K562 (cell line): ENCODE measurements around the gene CACNA2D4. TPM values are rescaled to one million over a fixed set of nuclear protein-coding genes. Genes with fewer than 3 reads are reported as not detected.

ENCODE experiments used
- ATAC-seq: fragments of 200-7000 bp; cut with Tn5 transposase; 3 replicates; pipeline ENCODE4 v1.9.1; 2020; ENCODE audit warnings: moderate library complexity
- BruUV-seq: library from RNA; stranded (reverse); fragments of 400-500 nt; replicated peaks from 2 replicates; lab custom pipeline; 2021; lab: Mats Ljungman, UMichigan
- CTCF ChIA-PET: fragments of 300-600 bp; formaldehyde crosslinking; extraction: SDS; loops from one replicate; lab custom pipeline; 2021; ENCODE audit warnings: low intra/inter-chr PET ratio; lab: Yijun Ruan, JAX
- POLR2A ChIA-PET: fragments of 300-600, 350-650 bp; sonication (Branson Sonifier 250); formaldehyde crosslinking; extraction: SDS; loops from one replicate; lab custom pipeline; 2021; ENCODE audit warnings: antibody characterized with exemption, inconsistent platforms; lab: Yijun Ruan, JAX
- DNase-seq, 4 experiments: peaks; one replicate each; pipeline versions ENCODE4 v3.0.0 to v3.0.0-alpha.2; 2011 to 2018; ENCODE audit warnings: low spot score in 3 of 4, mixed read lengths in 3 of 4; ENCODE audit errors: extremely low read depth in 1 of 4
- FAIRE-seq: peaks from 2 replicates; lab custom pipeline; 2011; peaks lifted over from hg19 to GRCh38; lab: Jason Lieb, UNC
- H2AFZ ChIP-seq: 2 replicates; pipeline ENCODE4 v1.6.0; 2011; ENCODE audit warnings: low read depth, low read length, control low read depth, inconsistent platforms
- H3K27ac ChIP-seq: fragments of 200-600 bp; 3 replicates; pipeline ENCODE4 v1.8.0; 2011; ENCODE audit warnings: low read depth, mild to moderate bottlenecking, control low read depth, inconsistent platforms, low read length, moderate library complexity, mixed read lengths; ENCODE audit errors: extremely low read depth
- H3K27me3 ChIP-seq, 2 experiments: fragments of 300-600 bp in 1 of 2; 2 replicates in 1 of 2; 3 replicates in 1 of 2; pipeline versions ENCODE4 v1.6.0 to v1.8.0; 2011; ENCODE audit warnings: inconsistent platforms in 2 of 2, low read length in 2 of 2, mild to moderate bottlenecking in 1 of 2, mixed read lengths in 1 of 2, moderate library complexity in 1 of 2; ENCODE audit not compliant: control insufficient read depth in 2 of 2, insufficient read depth in 2 of 2
- H3K36me3 ChIP-seq: fragments of 300-600 bp; 3 replicates; pipeline ENCODE4 v1.8.0; 2011; ENCODE audit warnings: mild to moderate bottlenecking, low read length, inconsistent platforms; ENCODE audit not compliant: control insufficient read depth, insufficient read depth
- H3K4me1 ChIP-seq, 2 experiments: fragments of 200-600 bp in 1 of 2; replicated peaks in 1 of 2; 2 replicates in 1 of 2; 3 replicates in 1 of 2; pipeline versions ENCODE4 v1.5.1 to v1.8.0; 2011; ENCODE audit warnings: inconsistent platforms in 2 of 2, low read length in 2 of 2, mild to moderate bottlenecking in 1 of 2, mixed read lengths in 1 of 2, moderate library complexity in 1 of 2; ENCODE audit not compliant: control insufficient read depth in 2 of 2, insufficient read depth in 2 of 2
- H3K4me2 ChIP-seq: 2 replicates; pipeline ENCODE4 v1.6.1; 2011; ENCODE audit warnings: low read length, control low read depth, inconsistent platforms, mixed read lengths; ENCODE audit not compliant: insufficient read depth
- H3K4me3 ChIP-seq: fragments of 200-600 bp; sonication (generic), shearing (Covaris generic); 2 replicates; pipeline ENCODE4 v1.5.1; 2016; ENCODE audit warnings: control low read depth, inconsistent platforms
- H3K79me2 ChIP-seq: fragments of 200-600 bp; 3 replicates; pipeline ENCODE4 v1.8.0; 2011; ENCODE audit warnings: low read length, inconsistent platforms; ENCODE audit not compliant: control insufficient read depth, insufficient read depth
- H3K9ac ChIP-seq, 2 experiments: 2 replicates each; pipeline versions ENCODE4 v1.6.0 to v1.6.1; 2011; ENCODE audit warnings: low read depth in 2 of 2, low read length in 2 of 2, control low read depth in 1 of 2, inconsistent platforms in 1 of 2, mild to moderate bottlenecking in 1 of 2, mixed read lengths in 1 of 2; ENCODE audit not compliant: insufficient read depth in 1 of 2
- H3K9me1 ChIP-seq: one replicate; pipeline ENCODE4 v1.6.0; 2011; ENCODE audit warnings: inconsistent platforms, mild to moderate bottlenecking, low read length, moderate library complexity; ENCODE audit not compliant: control insufficient read depth, insufficient read depth
- H3K9me3 ChIP-seq: replicated peaks from 2 replicates; pipeline ENCODE4 v1.5.1; 2011; ENCODE audit warnings: low read depth, low read length, inconsistent platforms; ENCODE audit not compliant: control insufficient read depth, insufficient read depth
- H4K20me1 ChIP-seq: replicated peaks from 2 replicates; pipeline ENCODE4 v1.6.1; 2011; ENCODE audit warnings: low read length, inconsistent platforms, mixed read lengths; ENCODE audit not compliant: control insufficient read depth, insufficient read depth
- CEBPB ChIP-seq: fragments of 450-650 bp; IDR thresholded peaks from 2 replicates; pipeline ENCODE4 v1.6.1; 2016; ENCODE audit warnings: missing genetic modification characterization, missing compliant biosample characterization
- DDX20 ChIP-seq: fragments of 450-650 bp; IDR thresholded peaks from 2 replicates; pipeline ENCODE4 v1.6.1; 2016; ENCODE audit warnings: missing genetic modification characterization, low read depth, mild to moderate bottlenecking, missing compliant biosample characterization, moderate library complexity
- E2F3 ChIP-seq: fragments of 250-450 bp; sonication (Bioruptor Pico); IDR thresholded peaks from 2 replicates; pipeline ENCODE4 v1.4.0; 2020; ENCODE audit warnings: mild to moderate bottlenecking
- ESRRB ChIP-seq: fragments of 250-450 bp; sonication (Bioruptor Pico); IDR thresholded peaks from 2 replicates; pipeline ENCODE4 v1.5.0; 2020; ENCODE audit warnings: mild to moderate bottlenecking, moderate library complexity, borderline replicate concordance
- ETV6 ChIP-seq, 3 experiments: fragments of 150-350 bp in 1 of 3; sonication (generic) in 1 of 3; formaldehyde crosslinking in 1 of 3; IDR thresholded peaks; 2 replicates each; pipeline versions ENCODE4 v1.6.1 to v1.8.0; 2014 to 2022; ENCODE audit warnings: borderline replicate concordance in 2 of 3, low read depth in 2 of 3, antibody characterized with exemption in 1 of 3, low read length in 1 of 3, mild to moderate bottlenecking in 1 of 3, missing genetic modification reagents in 1 of 3
- FOXP1 ChIP-seq: sonication (generic); formaldehyde crosslinking; IDR thresholded peaks from 2 replicates; pipeline ENCODE4 v1.8.0; 2022; ENCODE audit warnings: mild to moderate bottlenecking, missing genetic modification reagents
- HLTF ChIP-seq: fragments of 450-650 bp; IDR thresholded peaks from 2 replicates; pipeline ENCODE4 v1.6.1; 2016
- KAT2B ChIP-seq: IDR thresholded peaks from one replicate; pipeline ENCODE4 v1.6.1; 2012; ENCODE audit warnings: low read depth, mild to moderate bottlenecking, control low read depth, inconsistent platforms, low read length, moderate library complexity
- KDM1A ChIP-seq, 2 experiments: fragments of 450-650 bp; IDR thresholded peaks; 2 replicates each; pipeline ENCODE4 v1.6.1; 2016; ENCODE audit warnings: mild to moderate bottlenecking in 2 of 2
- NONO ChIP-seq, 2 experiments: fragments of 200-400 bp in 1 of 2; fragments of 450-650 bp in 1 of 2; formaldehyde crosslinking in 1 of 2; IDR thresholded peaks; 2 replicates each; pipeline ENCODE4 v1.6.1; 2017; ENCODE audit warnings: low read depth in 2 of 2, mild to moderate bottlenecking in 2 of 2, moderate library complexity in 2 of 2, low read length in 1 of 2
- TCF7 ChIP-seq: sonication (generic); IDR thresholded peaks from 2 replicates; pipeline ENCODE4 v1.6.1; 2016; ENCODE audit warnings: antibody characterized with exemption, borderline replicate concordance
- XRCC3 ChIP-seq: fragments of 450-650 bp; IDR thresholded peaks from 2 replicates; pipeline ENCODE4 v1.6.1; 2017; ENCODE audit warnings: mild to moderate bottlenecking, moderate library complexity
- ZC3H11A ChIP-seq: IDR thresholded peaks from 2 replicates; pipeline ENCODE4 v1.6.1; 2012; ENCODE audit warnings: low read depth, low read length, improper control_type of control experiment
- ZNF311 ChIP-seq: fragments of 250-450 bp; sonication (Bioruptor Pico); IDR thresholded peaks from 2 replicates; pipeline ENCODE4 v1.4.0; 2020; ENCODE audit warnings: mild to moderate bottlenecking, moderate library complexity
- ZNF589 ChIP-seq: fragments of 200-800 bp; sonication (Bioruptor generic); IDR thresholded peaks from 2 replicates; pipeline ENCODE4 v1.6.1; 2016; ENCODE audit warnings: low read depth, missing genetic modification characterization, missing compliant biosample characterization
- WGBS: fragments of 100-300 bp; shearing (Covaris generic); methylation state at CpG from one replicate; pipeline ENCODE4 v1.1.6; 2016; ENCODE audit warnings: low coverage, mixed read lengths; ENCODE audit not compliant: insufficient coverage; ENCODE audit errors: missing lambda C conversion rate; 5-methylcytosine and 5-hydroxymethylcytosine counted together
- in situ Hi-C: fragments of 300-500 bp; cut with MboI; formaldehyde crosslinking; loops from 4 replicates; pipeline ENCODE4 v1.15.0; 2018; ENCODE audit warnings: inconsistent platforms, mixed read lengths
- intact Hi-C: fragments of 100-400 bp; cut with micrococcal nuclease; formaldehyde crosslinking; loops from 2 replicates; pipeline ENCODE4 v1.14.2; 2022
- polyA plus RNA-seq, 8 experiments: library from polyadenylated mRNA; depleted of rRNA in 4 of 8; stranded (reverse) in 5 of 8; unstranded in 3 of 8; fragments of >200 nt; fragmentation: Nextera tagmentation in 2 of 8; fragmentation: Illumina TruSeq in 1 of 8; extraction: Ambion mirVana in 2 of 8; extraction: Trizol in 1 of 8; gene quantifications; 2 replicates each; pipeline versions ENCODE4 v1.2.1 to v1.2.3, GENCODE V29; 2011 to 2014; ENCODE audit warnings: inconsistent platforms in 1 of 8, missing spikeins in 1 of 8
- total RNA-seq, 7 experiments: library from RNA; depleted of rRNA in 6 of 7; stranded (reverse); fragments of >200 nt in 6 of 7; fragmentation: Illumina TruSeq in 2 of 7; extraction: Trizol in 2 of 7; gene quantifications; 2 replicates each; pipeline versions ENCODE4 v1.2.1 to v1.2.3, GENCODE V29; 2011 to 2021; ENCODE audit warnings: low replicate concordance in 1 of 7
- TF ChIP-seq, protein P1 (sequence below): sonication (generic); formaldehyde crosslinking; IDR thresholded peaks from 2 replicates; pipeline ENCODE4 v1.8.0; 2022; ENCODE audit warnings: missing genetic modification reagents, mild to moderate bottlenecking, moderate library complexity, borderline replicate concordance

The CACNA2D4 gene
- total and polyA plus RNA-seq, 9 of the 15 experiments (the other 6 are each of a cell fraction or from before 2014, with no cell fraction given), result 0.04 to 0.69 (median 0.40) TPM; not detected in 3

DNA sequence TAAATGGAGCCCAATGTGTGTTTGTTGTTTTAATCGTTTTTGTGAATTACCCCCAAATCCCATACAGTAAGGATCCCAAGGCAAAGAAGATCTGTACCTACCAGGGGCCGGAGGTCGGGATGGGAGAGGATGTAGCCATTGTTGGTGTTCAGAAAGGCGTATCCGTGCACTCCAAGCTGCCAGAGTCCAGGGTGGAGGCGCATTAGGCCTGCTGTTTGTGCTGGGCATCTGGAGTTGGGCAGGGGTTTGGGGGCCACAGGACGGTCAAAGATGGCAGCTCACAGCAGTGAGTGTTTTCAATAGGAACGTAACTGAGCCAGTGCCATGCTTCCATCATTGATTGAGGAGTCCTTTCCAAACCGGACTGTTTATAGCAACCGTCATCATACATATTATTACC, 40.2 kb downstream of the CACNA2D4 start:
- Histone ChIP-seq H3K4me3 (no peak overlapping the region), H3K9me3 (no peaks in the 10 kb centered on the region), H3K4me1 (peaks cover 5 to 8% of the 10 kb centered on the region in 2 experiments; a peak in 4 of 5 replicates), H3K27me3 (peaks cover 2 to 18% of the 10 kb centered on the region in 2 experiments; a peak in 3 of 5 replicates), H3K79me2 (no peaks in the 10 kb centered on the region)
- in situ Hi-C loops (no loop called here), intact Hi-C loops (no loop called here)
- ChIA-PET CTCF (no interaction called here), POLR2A (no interaction called here)
- BruUV-seq, result no TSS peak
- DNase-seq (no peak), FAIRE-seq (no peak), ATAC-seq (no peak)
- TF ChIP-seq HLTF, result no peak
- no peak for TF ChIP-seq ETV6 (IDR thresholded peaks at IDR 0.05; ENCODE audit: borderline replicate concordance in 1 of 2, low read depth in 2 of 2, low read length in 1 of 2)
- TF ChIP-seq ETV6 (CRISPR knock-in tag; IDR thresholded peaks at IDR 0.05; ENCODE audit: borderline replicate concordance), result no peak
- TF ChIP-seq KDM1A (IDR thresholded peaks at IDR 0.05), result no peak
- TF ChIP-seq, all 486 proteins: peak for 0
- Histone ChIP-seq H2AFZ (no peak overlapping the region), H3K9me1 (no peaks in the 10 kb centered on the region), H3K36me3 (no peaks in the 10 kb centered on the region), H3K9ac (no peak overlapping the region), H3K27ac (no peak overlapping the region), H4K20me1 (no peaks in the 10 kb centered on the region), H3K4me2 (no peak overlapping the region)
- WGBS, result 37% methylated on average over 10 of the region's 10 CpGs

DNA sequence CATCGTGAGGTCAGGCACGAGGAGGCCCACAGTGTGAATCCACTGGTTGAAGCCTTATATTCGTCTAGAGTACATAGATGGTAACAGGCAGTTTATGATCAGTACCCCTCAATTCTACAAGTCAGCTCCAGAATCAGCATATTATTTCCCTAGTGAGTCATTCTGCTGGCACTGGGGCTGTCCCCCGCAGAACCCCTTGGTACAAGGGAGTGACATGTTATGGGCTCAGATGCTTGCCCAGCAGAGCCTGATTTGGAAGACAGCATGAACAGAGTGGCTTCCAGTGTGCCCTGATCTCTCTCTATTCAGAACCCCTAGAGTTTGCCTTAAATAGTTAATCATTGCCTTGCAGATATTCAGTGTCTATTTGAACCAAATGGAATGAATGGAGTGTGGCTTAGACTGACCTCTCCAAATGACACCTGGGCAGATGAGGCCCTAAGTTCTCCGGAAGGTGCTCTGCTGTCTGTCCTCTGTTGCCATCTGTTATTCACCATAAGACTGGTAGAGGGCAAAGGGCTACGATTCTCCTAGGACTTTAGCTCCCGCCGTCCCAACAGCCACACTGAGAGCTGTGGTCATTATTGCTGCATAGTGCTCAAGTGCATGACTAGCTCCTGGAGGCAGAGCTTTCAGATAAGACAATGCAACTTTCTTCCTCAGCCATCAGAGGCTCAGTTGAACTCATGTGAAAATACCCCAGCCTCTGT, 41.1 kb downstream of the CACNA2D4 start:
- Histone ChIP-seq H3K9me3 (no peaks in the 10 kb centered on the region), H3K4me3 (no peak overlapping the region), H3K27ac (no peak overlapping the region), H3K9ac (no peak overlapping the region), H3K27me3 (peaks cover 2 to 15% of the 10 kb centered on the region in 2 experiments; a peak in 3 of 5 replicates), H3K79me2 (no peaks in the 10 kb centered on the region), H4K20me1 (no peaks in the 10 kb centered on the region; the same call in 1 of the 2 replicates), H3K4me1 (peaks cover 5% of the 10 kb centered on the region in 2 experiments; a peak in 4 of 5 replicates), H2AFZ (no peak overlapping the region), H3K36me3 (no peaks in the 10 kb centered on the region), H3K9me1 (no peaks in the 10 kb centered on the region), H3K4me2 (no peak overlapping the region)
- no TSS peak for BruUV-seq
- FAIRE-seq, result no peak
- intact Hi-C loops, result no loop called here
- POLR2A ChIA-PET, result no interaction called here
- CTCF ChIA-PET, result no interaction called here
- in situ Hi-C loops, result no loop called here
- DNase-seq, result no peak
- 6% methylated on average over 8 of the region's 8 CpGs for WGBS
- no peak for ATAC-seq
- no peak for TF ChIP-seq KAT2B
- TF ChIP-seq ZNF589 (CRISPR knock-in tag), result no peak
- TF ChIP-seq TCF7, result no peak
- TF ChIP-seq E2F3 (CRISPR knock-in tag), result no peak
- TF ChIP-seq CEBPB (tag), result no peak
- no peak for TF ChIP-seq ZC3H11A
- TF ChIP-seq ZNF311 (CRISPR knock-in tag), result no peak
- no peak for TF ChIP-seq ESRRB (CRISPR knock-in tag)
- TF ChIP-seq NONO (IDR thresholded peaks at IDR 0.05; ENCODE audit: low read depth in 2 of 2, low read length in 1 of 2), result no peak
- TF ChIP-seq FOXP1 (CRISPR knock-in tag), result no peak
- no peak for TF ChIP-seq DDX20
- TF ChIP-seq, protein P1, sequence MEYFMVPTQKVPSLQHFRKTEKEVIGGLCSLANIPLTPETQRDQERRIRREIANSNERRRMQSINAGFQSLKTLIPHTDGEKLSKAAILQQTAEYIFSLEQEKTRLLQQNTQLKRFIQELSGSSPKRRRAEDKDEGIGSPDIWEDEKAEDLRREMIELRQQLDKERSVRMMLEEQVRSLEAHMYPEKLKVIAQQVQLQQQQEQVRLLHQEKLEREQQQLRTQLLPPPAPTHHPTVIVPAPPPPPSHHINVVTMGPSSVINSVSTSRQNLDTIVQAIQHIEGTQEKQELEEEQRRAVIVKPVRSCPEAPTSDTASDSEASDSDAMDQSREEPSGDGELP (CRISPR knock-in tag), result no peak
- no peak for TF ChIP-seq XRCC3
